Stimulated activated CD8-positive, alpha-beta memory T cell treated with anti-CD3 and anti-CD28 coated beads, Interleukin-12 subunit alpha, Interleukin-12 subunit beta, amount 100 ng/mL, for 24 hours (primary cell): ENCODE data around the gene COX7A2.

ENCODE experiments used
- DNase-seq: peaks from one replicate; pipeline ENCODE4 v3.0.0-alpha.2; 2020; ENCODE audit errors: extremely low read depth

The COX7A2 gene

DNA sequence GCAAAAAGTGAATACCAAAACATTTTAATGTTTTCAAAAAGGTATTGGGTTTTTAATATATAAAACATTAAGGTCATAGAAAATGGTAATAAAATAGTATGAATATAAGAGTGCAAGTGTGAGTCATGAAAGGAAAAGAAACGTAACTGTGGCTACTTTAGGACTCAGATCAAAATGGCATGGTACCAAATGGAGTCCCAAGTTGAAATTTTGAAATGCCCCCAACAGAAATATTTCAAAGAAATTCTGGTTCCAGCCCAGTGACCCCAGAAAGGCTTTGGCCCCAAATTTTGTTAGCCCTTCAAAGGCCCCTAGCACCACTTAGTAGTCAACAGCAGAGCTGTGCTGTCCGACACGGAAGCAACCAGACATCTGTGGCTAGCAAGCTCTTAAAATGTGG lies 43.7 kb downstream of the COX7A2 start:
- DNase-seq = no peak

DNA sequence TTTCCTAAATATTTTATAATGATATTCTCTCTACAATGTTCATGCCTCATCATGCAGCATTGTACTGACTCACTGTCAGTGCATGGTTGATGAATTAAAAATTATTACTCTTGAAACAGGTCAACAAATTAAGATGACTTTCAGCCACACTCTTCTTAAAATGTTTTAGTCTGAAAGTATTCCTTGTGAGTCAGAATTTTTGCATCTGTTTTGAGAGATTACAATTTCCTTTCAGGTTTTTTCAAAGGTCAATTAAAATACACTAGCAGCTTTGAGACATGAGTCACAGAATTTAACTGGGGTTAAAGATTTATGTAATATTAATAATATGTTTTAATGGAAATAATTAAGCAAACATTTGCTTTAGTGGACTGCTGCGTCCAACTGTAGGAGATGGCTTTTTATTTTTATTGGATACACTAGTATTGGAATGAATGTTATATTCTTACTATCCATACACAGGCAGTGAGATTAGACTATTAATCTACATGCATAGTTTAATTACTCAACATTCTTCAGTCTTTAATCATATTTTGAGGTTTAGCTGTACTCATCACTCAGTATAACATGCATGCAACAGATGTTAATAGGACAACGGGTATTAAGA lies 47.4 kb downstream of the COX7A2 start:
- no peak for DNase-seq

- no peak for DNase-seq
These were observed 55.2 kb downstream of the COX7A2 start for GRCh38 chr6:75188221-75188925.
